GM10266 (cell line): ENCODE results near the gene C11orf52.
A peak's percentile ranks its signal among the peaks of the same experiment; 100 is the strongest.

Experiments
- DNase-seq: peaks from one replicate; pipeline ENCODE4 v3.0.0; 2012; ENCODE audit errors: extremely low spot score
- CTCF ChIP-seq: IDR thresholded peaks from 2 replicates; pipeline ENCODE4 v1.5.1; 2012; ENCODE audit warnings: mild to moderate bottlenecking, low read depth; ENCODE audit not compliant: control insufficient read depth, insufficient read depth; ENCODE audit errors: missing control alignments

C11orf52 gene

GRCh38 chr11:111918390-111919256, at the start of gene C11orf52:
C11orf52 (plus strand) TSS chr11:111918913; CDS start chr11:111918973, 60 bp downstream.
- no peak for DNase-seq
- no peak for TF ChIP-seq CTCF

GRCh38 chr11:111870113-111870512, 48.6 kb upstream of the C11orf52 start:
- no peak for TF ChIP-seq CTCF
- DNase-seq = no peak

- no peak for DNase-seq
- TF ChIP-seq CTCF = no peak
Measured at GRCh38 chr11:111870522-111870885, 48.2 kb upstream of the C11orf52 start.

GRCh38 chr11:111870886-111871692, 47.6 kb upstream of the C11orf52 start, which contains the start of gene ALG9:
ALG9 (minus strand) TSS chr11:111871581; CDS start chr11:111871482, 99 bp downstream.
- peak; percentile 88 for DNase-seq
- no peak for TF ChIP-seq CTCF

GRCh38 chr11:111871693-111872161, 47.0 kb upstream of the C11orf52 start:
- DNase-seq = no peak
- no peak for TF ChIP-seq CTCF

- TF ChIP-seq CTCF = no peak
- no peak for DNase-seq
Measured at GRCh38 chr11:111878385-111878848, 40.3 kb upstream of the C11orf52 start.
